ENCODE data around the gene PACRG. TPM values are rescaled to one million over a fixed set of nuclear protein-coding genes. Genes with fewer than 3 reads are reported as not detected.

The PACRG gene
- polyA plus RNA-seq, 1 of the 3 experiments (the other 2 are of a cell fraction) = 0.56 TPM

- POLR2A ChIA-PET = no interaction called here
- DNase-seq = peak; percentile 21
- Histone ChIP-seq H3K9me2 (no peaks in the 10 kb centered on the region), H3K27ac (ENCODE audit: low read depth in 2 of 2, low read length in 1 of 2) (no peak overlapping the region), H3K9me3 (no peaks in the 10 kb centered on the region), H3K27me3 (ENCODE audit: insufficient read depth) (no peaks in the 10 kb centered on the region), H3K4me3 (ENCODE audit: low read depth in 2 of 2, low read length in 1 of 2) (no peak overlapping the region), H3K79me2 (ENCODE audit: insufficient read depth) (no peaks in the 10 kb centered on the region), H3K9ac (no peak overlapping the region), H4K20me1 (ENCODE audit: insufficient read depth) (no peaks in the 10 kb centered on the region), H3F3A (replicated peaks; ENCODE audit: insufficient read depth) (no peaks in the 10 kb centered on the region), H3K4me1 (ENCODE audit: control insufficient read depth in 1 of 2, insufficient read depth in 2 of 2, low read depth in 1 of 2, low read length in 1 of 2) (peaks cover 0 to 6% of the 10 kb centered on the region in 2 experiments; a peak in 2 of 4 replicates), H2AFZ (ENCODE audit: low read depth) (no peak overlapping the region), H3K4me2 (no peak overlapping the region), H3K36me3 (replicated peaks in 1 of 2; ENCODE audit: control insufficient read depth in 1 of 2, insufficient read depth in 2 of 2, low read length in 1 of 2) (no peaks in the 10 kb centered on the region)
- WGBS (ENCODE audit: low lambda C conversion rate) = 24% methylated on average over 3 of the region's 3 CpGs
- no peak for TF ChIP-seq GATA2 (CRISPR knock-in tag; IDR thresholded peaks at IDR 0.05)
- TF ChIP-seq RAD21 (IDR thresholded peaks at IDR 0.05; ENCODE audit: low read length) = no peak
- TF ChIP-seq GABPA (IDR thresholded peaks at IDR 0.05; ENCODE audit: low read depth) = no peak
- TF ChIP-seq PBX3 (IDR thresholded peaks at IDR 0.05) = no peak
- no peak for TF ChIP-seq USF1 (IDR thresholded peaks at IDR 0.05; ENCODE audit: borderline replicate concordance, low read depth)
- CTCF ChIA-PET = no interaction called here
These were observed 46.2 kb downstream of the PACRG start for GRCh38 chr6:162773996-162774395.

GRCh38 chr6:162777091-162777490 is 49.3 kb downstream of the PACRG start:
- Histone ChIP-seq H3K27ac (ENCODE audit: low read depth in 2 of 2, low read length in 1 of 2) (no peak overlapping the region), H3K79me2 (ENCODE audit: insufficient read depth) (no peaks in the 10 kb centered on the region), H3K4me1 (ENCODE audit: control insufficient read depth in 1 of 2, insufficient read depth in 2 of 2, low read depth in 1 of 2, low read length in 1 of 2) (peaks cover 0 to 6% of the 10 kb centered on the region in 2 experiments; a peak in 2 of 4 replicates), H3K27me3 (ENCODE audit: insufficient read depth) (no peaks in the 10 kb centered on the region), H3K4me3 (ENCODE audit: low read depth in 2 of 2, low read length in 1 of 2) (no peak overlapping the region), H3F3A (replicated peaks; ENCODE audit: insufficient read depth) (no peaks in the 10 kb centered on the region), H4K20me1 (ENCODE audit: insufficient read depth) (no peaks in the 10 kb centered on the region), H3K9ac (no peak overlapping the region), H3K36me3 (replicated peaks in 1 of 2; ENCODE audit: control insufficient read depth in 1 of 2, insufficient read depth in 2 of 2, low read length in 1 of 2) (no peaks in the 10 kb centered on the region), H3K4me2 (no peak overlapping the region), H3K9me2 (no peaks in the 10 kb centered on the region), H3K9me3 (peaks cover 3% of the 10 kb centered on the region), H2AFZ (ENCODE audit: low read depth) (no peak overlapping the region)
- WGBS (ENCODE audit: low lambda C conversion rate) = 47% methylated on average over 7 of the region's 7 CpGs
- CTCF ChIA-PET = interaction anchor here (1.0 kb wide), 1 partner anchor 11 kb away, joined by 4 read pairs; no protein-coding TSS in a partner anchor
- no peak for TF ChIP-seq ELF1 (IDR thresholded peaks at IDR 0.05)
- DNase-seq = no peak
- POLR2A ChIA-PET = no interaction called here

GRCh38 chr6:162778603-162779002 is 50.8 kb downstream of the PACRG start:
- no peak overlapping the region for H3K4me2 ChIP-seq
- H4K20me1 ChIP-seq (ENCODE audit: insufficient read depth) = no peaks in the 10 kb centered on the region
- H3K9me3 ChIP-seq = peaks cover 5% of the 10 kb centered on the region
- CTCF ChIA-PET = no interaction called here
- H3K4me3 ChIP-seq (ENCODE audit: low read depth in 2 of 2, low read length in 1 of 2) = no peak overlapping the region
- H3K36me3 ChIP-seq (replicated peaks in 1 of 2; ENCODE audit: control insufficient read depth in 1 of 2, insufficient read depth in 2 of 2, low read length in 1 of 2) = no peaks in the 10 kb centered on the region
- H3K27me3 ChIP-seq (ENCODE audit: insufficient read depth) = no peaks in the 10 kb centered on the region
- H3K4me1 ChIP-seq (ENCODE audit: control insufficient read depth in 1 of 2, insufficient read depth in 2 of 2, low read depth in 1 of 2, low read length in 1 of 2) = peaks cover 0 to 6% of the 10 kb centered on the region in 2 experiments; a peak in 2 of 4 replicates
- no peak overlapping the region for H3K27ac ChIP-seq (ENCODE audit: low read depth in 2 of 2, low read length in 1 of 2)
- DNase-seq = no peak
- POLR2A ChIA-PET = no interaction called here
- 72% methylated on average over 8 of the region's 8 CpGs for WGBS (ENCODE audit: low lambda C conversion rate)
- H3K9ac ChIP-seq = no peak overlapping the region
- no peak overlapping the region for H2AFZ ChIP-seq (ENCODE audit: low read depth)
- H3K9me2 ChIP-seq = no peaks in the 10 kb centered on the region
- H3F3A ChIP-seq (replicated peaks; ENCODE audit: insufficient read depth) = no peaks in the 10 kb centered on the region
- H3K79me2 ChIP-seq (ENCODE audit: insufficient read depth) = no peaks in the 10 kb centered on the region
- TF ChIP-seq IRF3 (IDR thresholded peaks at IDR 0.05; ENCODE audit: low read depth, low read length) (no peak), TEAD4 (IDR thresholded peaks at IDR 0.05; ENCODE audit: borderline replicate concordance, insufficient read depth) (no peak), CTCF (IDR thresholded peaks at IDR 0.05) (no peak), SMC3 (IDR thresholded peaks at IDR 0.05; ENCODE audit: low read depth, low read length) (no peak), PBX3 (IDR thresholded peaks at IDR 0.05) (no peak), POLR2AphosphoS5 (IDR thresholded peaks at IDR 0.05; ENCODE audit: low read depth, low read length) (no peak), ZBTB33 (IDR thresholded peaks at IDR 0.05; ENCODE audit: borderline replicate concordance, low read depth) (no peak), RCOR1 (IDR thresholded peaks at IDR 0.05; ENCODE audit: low read length) (no peak), ELF1 (IDR thresholded peaks at IDR 0.05) (no peak), EZH2phosphoT487 (IDR thresholded peaks at IDR 0.05; ENCODE audit: borderline replicate concordance, low read depth) (no peak)
